OCI-LY7 (cell line): ENCODE data around the gene MPPED1.

Experiments used
- CTCF ChIP-seq: fragments of 200-600 bp; sonication (generic); conservative IDR thresholded peaks from 2 replicates; pipeline ENCODE4 v1.5.1; 2014; ENCODE audit warnings: mild to moderate bottlenecking, antibody characterized with exemption, low read length, moderate library complexity, mixed read lengths
- EZH2phosphoT487 ChIP-seq: fragments of 200-600 bp; sonication (generic); IDR thresholded peaks from 2 replicates; pipeline ENCODE4 v1.6.1; 2018; ENCODE audit warnings: low read depth, borderline replicate concordance, mild to moderate bottlenecking, mixed run types, antibody characterized with exemption, low read length, moderate library complexity, mixed read lengths

- TF ChIP-seq CTCF (no peak), EZH2phosphoT487 (no peak)
Observed at GRCh38 chr22:43398910-43399309, 12.9 kb upstream of the MPPED1 start.
